ENCODE data around the gene FHOD3. TPM values are rescaled to one million over a fixed set of nuclear protein-coding genes. Genes with fewer than 3 reads are reported as not detected.

The FHOD3 gene
- total and polyA plus RNA-seq, 2 of the 4 experiments (the other 2 are of a cell fraction): 14.6 to 16.0 TPM

DNA sequence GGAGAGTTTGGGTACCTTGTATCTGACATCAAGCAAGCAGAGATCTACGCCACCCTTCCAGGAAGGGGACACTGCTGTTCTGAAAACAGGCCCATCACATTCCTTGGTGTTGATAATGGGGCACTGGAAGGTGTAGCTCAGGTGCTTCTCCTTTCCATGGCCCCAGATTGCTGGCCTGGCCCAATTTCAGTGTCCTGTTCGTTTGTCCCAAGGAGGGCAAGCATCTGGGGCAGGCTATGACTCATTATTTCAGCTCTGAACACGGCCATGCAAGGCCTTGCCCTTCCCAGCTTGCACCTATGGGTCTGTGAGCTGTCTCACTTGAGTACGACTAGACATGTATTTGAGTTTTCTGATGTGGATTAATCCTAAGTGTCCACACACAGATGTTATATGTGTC lies 101.5 kb downstream of the FHOD3 start:
- TF ChIP-seq, protein P1, sequence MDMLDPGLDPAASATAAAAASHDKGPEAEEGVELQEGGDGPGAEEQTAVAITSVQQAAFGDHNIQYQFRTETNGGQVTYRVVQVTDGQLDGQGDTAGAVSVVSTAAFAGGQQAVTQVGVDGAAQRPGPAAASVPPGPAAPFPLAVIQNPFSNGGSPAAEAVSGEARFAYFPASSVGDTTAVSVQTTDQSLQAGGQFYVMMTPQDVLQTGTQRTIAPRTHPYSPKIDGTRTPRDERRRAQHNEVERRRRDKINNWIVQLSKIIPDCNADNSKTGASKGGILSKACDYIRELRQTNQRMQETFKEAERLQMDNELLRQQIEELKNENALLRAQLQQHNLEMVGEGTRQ (IDR thresholded peaks at IDR 0.05; ENCODE audit: low read depth, low read length): no peak
- TF ChIP-seq BHLHE40 (IDR thresholded peaks at IDR 0.05; ENCODE audit: low read depth, low read length) (no peak), FOS (IDR thresholded peaks at IDR 0.05; ENCODE audit: low read depth, low read length) (no peak), RCOR1 (IDR thresholded peaks at IDR 0.05; ENCODE audit: insufficient replicate concordance, low read length) (no peak), NFE2L2 (IDR thresholded peaks at IDR 0.05; ENCODE audit: low read depth, low read length) (no peak), SMC3 (IDR thresholded peaks at IDR 0.05; ENCODE audit: low read depth, low read length) (no peak), RFX5 (IDR thresholded peaks at IDR 0.05; ENCODE audit: low read depth, low read length) (no peak), POLR2A (IDR thresholded peaks at IDR 0.05; ENCODE audit: low read depth, low read length) (no peak), MAFK (IDR thresholded peaks at IDR 0.05; ENCODE audit: low read depth, low read length) (no peak), CHD1 (IDR thresholded peaks at IDR 0.05; ENCODE audit: low read depth, low read length) (no peak), MXI1 (IDR thresholded peaks at IDR 0.05; ENCODE audit: borderline replicate concordance, low read depth, low read length) (no peak), CEBPB (IDR thresholded peaks at IDR 0.05; ENCODE audit: low read depth, low read length) (no peak), RAD21 (IDR thresholded peaks at IDR 0.05; ENCODE audit: low read length) (no peak), MAZ (IDR thresholded peaks at IDR 0.05; ENCODE audit: borderline replicate concordance, low read depth, low read length) (no peak)
- TF ChIP-seq, protein P2, sequence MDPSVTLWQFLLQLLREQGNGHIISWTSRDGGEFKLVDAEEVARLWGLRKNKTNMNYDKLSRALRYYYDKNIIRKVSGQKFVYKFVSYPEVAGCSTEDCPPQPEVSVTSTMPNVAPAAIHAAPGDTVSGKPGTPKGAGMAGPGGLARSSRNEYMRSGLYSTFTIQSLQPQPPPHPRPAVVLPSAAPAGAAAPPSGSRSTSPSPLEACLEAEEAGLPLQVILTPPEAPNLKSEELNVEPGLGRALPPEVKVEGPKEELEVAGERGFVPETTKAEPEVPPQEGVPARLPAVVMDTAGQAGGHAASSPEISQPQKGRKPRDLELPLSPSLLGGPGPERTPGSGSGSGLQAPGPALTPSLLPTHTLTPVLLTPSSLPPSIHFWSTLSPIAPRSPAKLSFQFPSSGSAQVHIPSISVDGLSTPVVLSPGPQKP (IDR thresholded peaks at IDR 0.05; ENCODE audit: borderline replicate concordance, low read depth, low read length): no peak
- TF ChIP-seq, protein P3, sequence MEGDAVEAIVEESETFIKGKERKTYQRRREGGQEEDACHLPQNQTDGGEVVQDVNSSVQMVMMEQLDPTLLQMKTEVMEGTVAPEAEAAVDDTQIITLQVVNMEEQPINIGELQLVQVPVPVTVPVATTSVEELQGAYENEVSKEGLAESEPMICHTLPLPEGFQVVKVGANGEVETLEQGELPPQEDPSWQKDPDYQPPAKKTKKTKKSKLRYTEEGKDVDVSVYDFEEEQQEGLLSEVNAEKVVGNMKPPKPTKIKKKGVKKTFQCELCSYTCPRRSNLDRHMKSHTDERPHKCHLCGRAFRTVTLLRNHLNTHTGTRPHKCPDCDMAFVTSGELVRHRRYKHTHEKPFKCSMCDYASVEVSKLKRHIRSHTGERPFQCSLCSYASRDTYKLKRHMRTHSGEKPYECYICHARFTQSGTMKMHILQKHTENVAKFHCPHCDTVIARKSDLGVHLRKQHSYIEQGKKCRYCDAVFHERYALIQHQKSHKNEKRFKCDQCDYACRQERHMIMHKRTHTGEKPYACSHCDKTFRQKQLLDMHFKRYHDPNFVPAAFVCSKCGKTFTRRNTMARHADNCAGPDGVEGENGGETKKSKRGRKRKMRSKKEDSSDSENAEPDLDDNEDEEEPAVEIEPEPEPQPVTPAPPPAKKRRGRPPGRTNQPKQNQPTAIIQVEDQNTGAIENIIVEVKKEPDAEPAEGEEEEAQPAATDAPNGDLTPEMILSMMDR (conservative IDR thresholded peaks at IDR 0.05; ENCODE audit: low read depth, low read length): no peak
- CTCF ChIA-PET: interaction anchor here (1.1 kb wide), 1 partner anchor 11 kb away, joined by 3 read pairs; no protein-coding TSS in a partner anchor

More for the DNA sequence above, 101.5 kb downstream of the FHOD3 start:
- no peak overlapping the region for H3K56ac ChIP-seq (ENCODE audit: extremely low read depth, insufficient read depth, low read length)
- no TSS peak for BruUV-seq (replicated peaks)
- no peak for DNase-seq
- H3K18ac ChIP-seq (ENCODE audit: low read depth, low read length): no peak overlapping the region
- H2BK5ac ChIP-seq (ENCODE audit: low read depth, low read length, poor library complexity, severe bottlenecking): no peak overlapping the region
- H4K20me1 ChIP-seq (ENCODE audit: insufficient read depth, low read length): no peaks in the 10 kb centered on the region
- H2AK5ac ChIP-seq (ENCODE audit: low read depth, low read length): no peak overlapping the region
- H3K9ac ChIP-seq (ENCODE audit: low read depth, low read length): no peak overlapping the region
- no peak overlapping the region for H3K4me3 ChIP-seq (ENCODE audit: insufficient read depth, low read depth, low read length)
- no peak overlapping the region for H3K4ac ChIP-seq (ENCODE audit: low read depth, low read length)
- no peaks in the 10 kb centered on the region for H3K27me3 ChIP-seq (ENCODE audit: control insufficient read depth, insufficient read depth, low read length)
- H3K9me3 ChIP-seq (ENCODE audit: control insufficient read depth, insufficient read depth, low read length): no peaks in the 10 kb centered on the region
- H4K8ac ChIP-seq (ENCODE audit: low read depth in 2 of 2, low read length in 2 of 2): no peak overlapping the region
- intact Hi-C loops (cut with micrococcal nuclease): no loop called here
- H3K9me1 ChIP-seq (ENCODE audit: insufficient read depth, low read length): no peaks in the 10 kb centered on the region
- in situ Hi-C loops (cut with MboI; ENCODE audit: low sequenced_read_pairs): no loop called here
- H3K27ac ChIP-seq (ENCODE audit: insufficient read depth, low read length): no peak overlapping the region
- H2BK15ac ChIP-seq (ENCODE audit: low read depth, low read length): no peak overlapping the region
- no peak overlapping the region for H2BK20ac ChIP-seq (ENCODE audit: low read depth, low read length)
- no peak overlapping the region for H3K23ac ChIP-seq (ENCODE audit: low read depth, low read length)
- no peak overlapping the region for H3K4me2 ChIP-seq (ENCODE audit: low read depth, low read length)
- no CpG with 5 or more reads among the region's 4 CpGs for WGBS, 2 experiments (ENCODE audit: extremely low coverage in 2 of 2, insufficient read length in 1 of 2)
- dilution Hi-C loops (cut with HindIII; ENCODE audit: low sequenced_read_pairs, unreplicated experiment): no loop called here
- H4K5ac ChIP-seq (ENCODE audit: low read depth, low read length): no peak overlapping the region
- POLR2A ChIA-PET (ENCODE audit: unreplicated experiment): no interaction called here
- no peaks in the 10 kb centered on the region for H3K36me3 ChIP-seq (ENCODE audit: control insufficient read depth, insufficient read depth, low read length)
- no peak for ATAC-seq (ENCODE audit: low read depth)
- no peak overlapping the region for H2BK120ac ChIP-seq (ENCODE audit: low read depth, low read length)
- H2AFZ ChIP-seq (replicated peaks; ENCODE audit: low read length, poor library complexity): no peak overlapping the region
- no peak overlapping the region for H3K14ac ChIP-seq (replicated peaks; ENCODE audit: low read depth, low read length)
- H3K79me1 ChIP-seq (ENCODE audit: low read depth in 1 of 2, low read length in 2 of 2): peaks cover 0 to 8% of the 10 kb centered on the region in 2 experiments; a peak in 1 of 4 replicates
- no peak overlapping the region for H4K91ac ChIP-seq (ENCODE audit: insufficient read depth, low read depth, low read length)
- H2AK9ac ChIP-seq (replicated peaks; ENCODE audit: low read depth, low read length, poor library complexity): no peak overlapping the region
- no peaks in the 10 kb centered on the region for H3K4me1 ChIP-seq (ENCODE audit: control insufficient read depth, insufficient read depth, low read length)

All from IMR-90 (cell line).